K562 (cell line): Measurements from ENCODE around the gene COQ6.

ENCODE experiments used
- CHD2 ChIP-seq: IDR thresholded peaks from 2 replicates; pipeline ENCODE4 v1.6.1; 2011; ENCODE audit warnings: low read depth, low read length
- CTBP1 ChIP-seq: fragments of 450-650 bp; IDR thresholded peaks from 2 replicates; pipeline ENCODE4 v1.6.1; 2016; ENCODE audit warnings: borderline replicate concordance
- EHMT2 ChIP-seq: fragments of 450-650 bp; IDR thresholded peaks from 2 replicates; pipeline ENCODE4 v1.6.1; 2018; ENCODE audit warnings: antibody characterized with exemption
- MYNN ChIP-seq, 2 experiments: sonication (generic); formaldehyde crosslinking in 1 of 2; IDR thresholded peaks; 2 replicates each; pipeline versions ENCODE4 v1.5.0 to v1.6.1; 2016 to 2020; ENCODE audit warnings: antibody characterized with exemption in 1 of 2, missing genetic modification reagents in 1 of 2
- PHF20 ChIP-seq: fragments of 450-650 bp; IDR thresholded peaks from 2 replicates; pipeline ENCODE4 v1.6.1; 2018; ENCODE audit not compliant: partially characterized antibody
- SMAD4 ChIP-seq: fragments of 250-450 bp; sonication (Bioruptor Pico); conservative IDR thresholded peaks from 2 replicates; pipeline ENCODE4 v1.8.0; 2021; ENCODE audit warnings: inconsistent platforms, mild to moderate bottlenecking, moderate library complexity
- ZNF217 ChIP-seq: sonication (generic); formaldehyde crosslinking; IDR thresholded peaks from 2 replicates; pipeline ENCODE4 v1.8.0; 2022; ENCODE audit warnings: mild to moderate bottlenecking, missing genetic modification reagents
- ZNF253 ChIP-seq: fragments of 250-450 bp; sonication (Bioruptor Pico); conservative IDR thresholded peaks from 2 replicates; pipeline ENCODE4 v1.6.1; 2021; ENCODE audit warnings: mild to moderate bottlenecking
- ZNF444 ChIP-seq: fragments of 250-450 bp; sonication (Bioruptor Pico); IDR thresholded peaks from 2 replicates; pipeline ENCODE4 v1.4.0; 2020; ENCODE audit warnings: mild to moderate bottlenecking, moderate library complexity
- TF ChIP-seq, protein P1 (sequence below), 2 experiments: fragments of 450-650 bp; IDR thresholded peaks; 2 replicates each; pipeline ENCODE4 v1.6.1; 2016
- TF ChIP-seq, protein P2 (sequence below), 3 experiments: IDR thresholded peaks in 2 of 3; conservative IDR thresholded peaks in 1 of 3; 2 replicates each; pipeline ENCODE4 v1.5.1; 2011 to 2012; ENCODE audit warnings: low read length in 3 of 3, mild to moderate bottlenecking in 3 of 3, control low read depth in 2 of 3, improper control_type of control experiment in 1 of 3, inconsistent platforms in 1 of 3, low read depth in 1 of 3, mixed read lengths in 1 of 3, moderate library complexity in 1 of 3; ENCODE audit not compliant: insufficient read depth in 2 of 3
- TF ChIP-seq, protein P3 (sequence below): fragments of 250-450 bp; sonication (Bioruptor Pico); IDR thresholded peaks from 2 replicates; pipeline ENCODE4 v1.8.0; 2022; ENCODE audit warnings: moderate library complexity, mild to moderate bottlenecking, inconsistent platforms
- TF ChIP-seq, protein P4 (sequence below): fragments of 250-450 bp; sonication (Bioruptor Pico); IDR thresholded peaks from 2 replicates; pipeline ENCODE4 v1.8.0; 2021; ENCODE audit warnings: moderate library complexity, mild to moderate bottlenecking, inconsistent platforms

DNA sequence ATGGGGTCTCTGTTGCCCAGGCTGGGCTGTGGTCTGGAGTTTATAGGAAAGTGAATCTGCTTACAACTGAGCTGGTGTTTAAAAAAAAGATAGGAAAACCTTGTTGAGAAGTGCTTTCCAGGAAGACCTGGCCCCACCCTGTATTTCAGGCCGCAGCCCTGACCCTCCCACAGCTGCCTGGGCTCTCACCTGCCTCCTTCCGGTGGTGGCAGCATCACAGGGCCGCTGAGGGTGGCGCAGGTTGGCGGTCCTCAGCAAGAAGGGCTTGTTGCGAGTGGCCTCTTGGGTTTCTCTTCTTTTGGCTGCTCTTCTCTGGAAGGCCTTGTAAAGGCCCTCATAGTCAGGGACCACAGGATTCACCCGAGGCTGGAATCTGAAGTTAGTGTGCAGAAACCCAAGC is 7.9 kb upstream of the COQ6 start:
- TF ChIP-seq PHF20: no peak
- no peak for TF ChIP-seq ZNF217 (CRISPR knock-in tag)
- no peak for TF ChIP-seq CTBP1
- no peak for TF ChIP-seq ZNF444
- TF ChIP-seq, protein P1, sequence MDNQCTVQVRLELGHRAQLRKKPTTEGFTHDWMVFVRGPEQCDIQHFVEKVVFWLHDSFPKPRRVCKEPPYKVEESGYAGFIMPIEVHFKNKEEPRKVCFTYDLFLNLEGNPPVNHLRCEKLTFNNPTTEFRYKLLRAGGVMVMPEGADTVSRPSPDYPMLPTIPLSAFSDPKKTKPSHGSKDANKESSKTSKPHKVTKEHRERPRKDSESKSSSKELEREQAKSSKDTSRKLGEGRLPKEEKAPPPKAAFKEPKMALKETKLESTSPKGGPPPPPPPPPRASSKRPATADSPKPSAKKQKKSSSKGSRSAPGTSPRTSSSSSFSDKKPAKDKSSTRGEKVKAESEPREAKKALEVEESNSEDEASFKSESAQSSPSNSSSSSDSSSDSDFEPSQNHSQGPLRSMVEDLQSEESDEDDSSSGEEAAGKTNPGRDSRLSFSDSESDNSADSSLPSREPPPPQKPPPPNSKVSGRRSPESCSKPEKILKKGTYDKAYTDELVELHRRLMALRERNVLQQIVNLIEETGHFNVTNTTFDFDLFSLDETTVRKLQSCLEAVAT (IDR thresholded peaks at IDR 0.05): no peak
- TF ChIP-seq MYNN (IDR thresholded peaks at IDR 0.05): no peak
- TF ChIP-seq MYNN (CRISPR knock-in tag; IDR thresholded peaks at IDR 0.05): no peak
- no peak for TF ChIP-seq SMAD4
- TF ChIP-seq EHMT2: no peak
- TF ChIP-seq, protein P2, sequence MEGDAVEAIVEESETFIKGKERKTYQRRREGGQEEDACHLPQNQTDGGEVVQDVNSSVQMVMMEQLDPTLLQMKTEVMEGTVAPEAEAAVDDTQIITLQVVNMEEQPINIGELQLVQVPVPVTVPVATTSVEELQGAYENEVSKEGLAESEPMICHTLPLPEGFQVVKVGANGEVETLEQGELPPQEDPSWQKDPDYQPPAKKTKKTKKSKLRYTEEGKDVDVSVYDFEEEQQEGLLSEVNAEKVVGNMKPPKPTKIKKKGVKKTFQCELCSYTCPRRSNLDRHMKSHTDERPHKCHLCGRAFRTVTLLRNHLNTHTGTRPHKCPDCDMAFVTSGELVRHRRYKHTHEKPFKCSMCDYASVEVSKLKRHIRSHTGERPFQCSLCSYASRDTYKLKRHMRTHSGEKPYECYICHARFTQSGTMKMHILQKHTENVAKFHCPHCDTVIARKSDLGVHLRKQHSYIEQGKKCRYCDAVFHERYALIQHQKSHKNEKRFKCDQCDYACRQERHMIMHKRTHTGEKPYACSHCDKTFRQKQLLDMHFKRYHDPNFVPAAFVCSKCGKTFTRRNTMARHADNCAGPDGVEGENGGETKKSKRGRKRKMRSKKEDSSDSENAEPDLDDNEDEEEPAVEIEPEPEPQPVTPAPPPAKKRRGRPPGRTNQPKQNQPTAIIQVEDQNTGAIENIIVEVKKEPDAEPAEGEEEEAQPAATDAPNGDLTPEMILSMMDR (IDR thresholded peaks at IDR 0.05 in 2 of 3, conservative IDR thresholded peaks at IDR 0.05 in 1 of 3; ENCODE audit: insufficient read depth in 2 of 3, low read depth in 1 of 3, low read length in 3 of 3): peak in 1 of 3 experiments; percentile 13; a peak in 1 of 6 replicates
- TF ChIP-seq CHD2: no peak
- TF ChIP-seq, protein P3, sequence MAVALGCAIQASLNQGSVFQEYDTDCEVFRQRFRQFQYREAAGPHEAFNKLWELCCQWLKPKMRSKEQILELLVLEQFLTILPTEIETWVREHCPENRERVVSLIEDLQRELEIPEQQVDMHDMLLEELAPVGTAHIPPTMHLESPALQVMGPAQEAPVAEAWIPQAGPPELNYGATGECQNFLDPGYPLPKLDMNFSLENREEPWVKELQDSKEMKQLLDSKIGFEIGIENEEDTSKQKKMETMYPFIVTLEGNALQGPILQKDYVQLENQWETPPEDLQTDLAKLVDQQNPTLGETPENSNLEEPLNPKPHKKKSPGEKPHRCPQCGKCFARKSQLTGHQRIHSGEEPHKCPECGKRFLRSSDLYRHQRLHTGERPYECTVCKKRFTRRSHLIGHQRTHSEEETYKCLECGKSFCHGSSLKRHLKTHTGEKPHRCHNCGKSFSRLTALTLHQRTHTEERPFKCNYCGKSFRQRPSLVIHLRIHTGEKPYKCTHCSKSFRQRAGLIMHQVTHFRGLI (CRISPR knock-in tag): no peak
- no peak for TF ChIP-seq ZNF253
- TF ChIP-seq, protein P4, sequence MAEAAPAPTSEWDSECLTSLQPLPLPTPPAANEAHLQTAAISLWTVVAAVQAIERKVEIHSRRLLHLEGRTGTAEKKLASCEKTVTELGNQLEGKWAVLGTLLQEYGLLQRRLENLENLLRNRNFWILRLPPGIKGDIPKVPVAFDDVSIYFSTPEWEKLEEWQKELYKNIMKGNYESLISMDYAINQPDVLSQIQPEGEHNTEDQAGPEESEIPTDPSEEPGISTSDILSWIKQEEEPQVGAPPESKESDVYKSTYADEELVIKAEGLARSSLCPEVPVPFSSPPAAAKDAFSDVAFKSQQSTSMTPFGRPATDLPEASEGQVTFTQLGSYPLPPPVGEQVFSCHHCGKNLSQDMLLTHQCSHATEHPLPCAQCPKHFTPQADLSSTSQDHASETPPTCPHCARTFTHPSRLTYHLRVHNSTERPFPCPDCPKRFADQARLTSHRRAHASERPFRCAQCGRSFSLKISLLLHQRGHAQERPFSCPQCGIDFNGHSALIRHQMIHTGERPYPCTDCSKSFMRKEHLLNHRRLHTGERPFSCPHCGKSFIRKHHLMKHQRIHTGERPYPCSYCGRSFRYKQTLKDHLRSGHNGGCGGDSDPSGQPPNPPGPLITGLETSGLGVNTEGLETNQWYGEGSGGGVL (CRISPR knock-in tag): no peak
